GM19397 (cell line): ENCODE data around the gene SH3RF3.

Experiments used
- ATAC-seq: cut with Tn5 transposase; IDR thresholded peaks from one replicate; pipeline ENCODE4 v1.9.1; 2021; ENCODE audit warnings: mild to moderate bottlenecking, moderate library complexity; ENCODE audit not compliant: unreplicated experiment

Gene SH3RF3

DNA sequence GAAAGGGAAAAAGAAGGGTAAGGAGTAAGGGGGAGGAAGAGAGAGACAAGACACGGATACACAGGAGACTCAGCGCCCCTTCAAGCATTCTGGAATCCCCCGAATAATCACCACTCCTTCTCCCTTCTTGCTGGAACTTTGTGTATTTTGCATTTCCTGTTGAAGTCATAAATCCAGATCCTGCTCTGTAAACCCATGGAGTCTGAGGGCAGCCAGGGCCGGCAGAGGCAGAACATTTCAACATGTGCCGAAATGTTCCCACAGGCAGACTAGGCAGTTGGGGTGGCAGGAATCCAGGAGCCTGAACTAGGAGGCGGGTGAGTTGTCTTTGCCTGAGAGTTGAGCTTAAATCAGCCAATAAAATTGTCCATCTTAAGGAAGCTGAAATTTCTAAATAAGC lies 193.1 kb downstream of the SH3RF3 start:
- ATAC-seq: no peak

DNA sequence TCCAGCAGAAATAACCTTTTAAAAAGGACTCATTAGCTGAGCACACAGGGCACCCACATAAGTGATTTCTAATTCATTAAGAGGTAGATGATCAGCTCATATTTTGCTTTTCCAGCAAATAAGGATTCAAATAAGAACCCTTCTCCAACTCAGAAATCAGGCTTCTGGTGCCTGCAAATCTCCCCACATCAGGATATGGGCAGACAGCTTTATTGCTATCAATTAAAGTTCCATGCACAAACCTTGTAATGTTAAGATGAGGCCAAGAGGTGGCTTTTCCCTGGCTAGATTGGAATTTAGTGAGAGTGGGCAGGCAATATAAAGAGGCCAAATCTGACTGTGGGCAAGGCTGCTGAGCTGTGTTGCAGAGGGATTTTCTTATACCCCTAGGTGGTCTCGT lies 193.6 kb downstream of the SH3RF3 start:
- ATAC-seq: no peak

DNA sequence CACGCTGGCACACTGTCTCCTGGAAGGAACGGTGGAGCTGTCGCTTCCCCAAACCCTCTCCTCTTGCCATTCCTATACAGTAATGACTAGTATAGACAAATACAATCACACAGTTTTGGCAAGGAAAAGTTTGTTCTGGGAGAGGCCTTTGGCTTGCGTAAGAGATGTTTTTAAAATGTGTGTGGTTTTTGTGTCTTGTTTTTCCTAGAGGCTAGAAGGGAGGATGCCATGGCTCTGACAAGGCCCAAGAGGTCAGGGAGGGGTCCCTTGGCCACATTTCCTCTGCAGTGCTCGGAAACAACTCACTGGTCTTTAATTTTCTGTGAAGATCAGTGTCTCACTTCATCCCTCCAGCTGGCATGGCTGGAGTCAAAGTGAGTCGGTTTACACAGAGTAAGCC lies 195.9 kb downstream of the SH3RF3 start:
- ATAC-seq: no peak

DNA sequence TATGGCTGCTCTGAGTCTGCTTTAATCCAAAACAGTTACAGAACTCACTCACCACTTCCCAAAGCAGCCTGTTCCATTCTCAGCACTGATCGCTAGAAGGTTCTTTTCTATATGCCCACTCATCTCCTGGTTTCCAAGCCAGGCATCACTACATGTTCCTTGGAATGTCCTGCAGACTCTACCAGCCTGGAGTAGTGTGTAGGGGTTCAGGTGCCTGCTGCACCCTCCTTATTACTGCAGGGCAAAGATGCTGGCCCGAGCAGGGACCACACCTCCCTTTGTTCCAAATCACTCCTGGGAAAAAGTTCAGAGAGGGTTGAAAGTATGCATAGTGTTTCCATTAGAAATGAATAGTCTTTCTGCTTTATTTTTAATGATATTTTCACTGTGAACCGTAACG lies 196.6 kb downstream of the SH3RF3 start:
- no peak for ATAC-seq

DNA sequence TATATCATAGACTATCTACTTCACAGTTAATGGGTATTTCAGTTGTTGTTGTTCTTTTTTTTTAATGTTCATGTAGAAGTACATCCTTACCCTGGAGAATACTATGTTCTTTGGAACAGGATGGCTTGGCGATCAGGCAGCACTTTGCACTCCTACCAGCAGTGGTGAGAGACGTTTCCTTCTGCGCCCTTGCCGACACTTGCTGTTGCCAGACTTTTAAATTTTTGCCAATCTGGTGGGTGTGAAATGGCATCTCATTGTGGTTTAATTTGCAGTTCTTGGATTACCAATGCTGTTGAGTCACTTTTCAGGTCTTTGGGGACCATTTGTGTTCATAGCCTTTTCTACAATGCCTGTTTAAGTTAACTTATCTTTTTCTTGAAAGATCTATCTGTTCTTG lies 197.3 kb downstream of the SH3RF3 start:
- ATAC-seq: no peak

DNA sequence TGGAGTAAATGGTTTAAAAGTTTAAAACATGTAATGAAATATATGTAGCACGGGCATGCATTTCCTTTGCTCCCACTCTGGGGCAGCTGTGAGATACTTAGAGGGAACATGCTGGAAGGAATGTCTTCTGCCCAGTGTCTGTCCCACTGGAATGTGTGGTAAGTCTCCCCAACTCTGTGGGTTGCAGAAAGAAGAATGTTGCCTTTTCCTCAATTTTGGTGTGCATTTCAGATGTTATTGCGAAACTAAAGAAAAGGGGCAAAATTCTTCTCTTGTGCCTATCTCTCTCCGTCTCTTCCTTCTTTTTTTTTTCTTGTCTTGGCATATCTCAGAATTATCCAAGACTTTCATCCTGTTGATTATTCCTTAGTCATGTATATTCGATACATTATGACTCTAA lies 201.1 kb downstream of the SH3RF3 start:
- no peak for ATAC-seq

DNA sequence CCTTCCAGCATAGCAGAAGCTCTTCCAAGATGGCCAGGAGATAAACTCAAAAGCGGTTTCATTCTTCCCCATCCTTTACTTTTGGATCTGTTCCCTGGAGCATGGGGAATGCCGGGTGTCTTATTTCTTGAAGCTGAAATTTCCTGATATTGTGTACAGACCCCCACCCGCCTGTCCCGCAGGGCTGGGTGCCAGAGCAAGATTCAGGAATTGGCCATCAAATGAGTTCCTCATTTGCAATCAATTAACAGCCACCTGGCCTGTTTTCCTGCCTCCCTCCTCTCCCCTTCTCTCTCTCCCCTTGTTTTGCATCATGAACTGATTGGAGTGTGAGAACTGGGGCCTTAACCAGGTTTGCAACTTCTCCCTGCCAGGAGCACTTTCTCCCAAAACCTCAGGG lies 202.1 kb downstream of the SH3RF3 start:
- ATAC-seq: no peak

DNA sequence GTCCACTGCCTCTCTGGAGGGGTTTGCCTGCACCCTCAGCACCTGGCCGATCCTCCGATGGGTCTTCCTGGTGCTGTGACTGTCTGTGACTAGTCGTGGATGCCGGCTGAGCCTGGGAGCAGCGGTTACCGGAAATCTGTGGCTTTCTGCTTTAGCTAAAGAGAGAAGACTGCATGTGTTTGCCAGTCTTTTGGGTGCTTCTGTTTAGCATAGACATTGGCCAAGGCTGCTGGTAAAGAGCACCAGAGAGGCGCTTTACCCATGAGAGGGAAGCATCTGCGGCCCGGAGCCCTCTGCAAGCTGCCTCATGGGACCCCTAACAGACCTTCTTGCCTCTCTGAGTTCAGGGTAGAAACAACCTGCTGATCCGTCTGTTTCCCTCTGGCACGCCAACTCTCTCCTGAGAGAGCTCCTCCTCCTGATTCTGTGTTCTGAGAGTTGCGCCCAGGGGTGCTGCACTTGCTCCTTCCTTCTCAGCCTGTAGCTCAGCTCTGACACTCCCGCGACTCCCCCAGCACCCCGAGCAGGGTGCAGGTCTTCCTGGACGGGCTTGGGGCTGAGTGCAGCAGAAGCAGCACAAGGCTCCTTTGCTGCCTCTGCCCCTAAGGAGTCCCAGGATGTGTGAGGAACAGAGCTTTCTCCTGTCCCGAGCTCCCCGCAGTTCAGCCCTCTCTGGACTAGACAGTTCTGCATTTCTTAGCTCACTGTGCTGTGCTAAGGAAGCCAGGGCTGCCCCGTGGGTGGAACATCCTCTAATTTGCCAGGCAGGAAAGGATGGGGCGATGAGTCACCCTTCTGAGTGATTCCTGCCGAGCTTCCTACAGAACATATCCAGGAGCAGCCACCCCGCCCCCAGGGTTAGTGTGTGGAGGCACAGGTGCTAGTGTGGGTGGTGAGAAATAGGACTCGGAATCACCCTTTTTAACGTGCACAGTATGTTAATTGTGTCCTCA lies 203.2 kb downstream of the SH3RF3 start:
- ATAC-seq: peak; percentile 48

DNA sequence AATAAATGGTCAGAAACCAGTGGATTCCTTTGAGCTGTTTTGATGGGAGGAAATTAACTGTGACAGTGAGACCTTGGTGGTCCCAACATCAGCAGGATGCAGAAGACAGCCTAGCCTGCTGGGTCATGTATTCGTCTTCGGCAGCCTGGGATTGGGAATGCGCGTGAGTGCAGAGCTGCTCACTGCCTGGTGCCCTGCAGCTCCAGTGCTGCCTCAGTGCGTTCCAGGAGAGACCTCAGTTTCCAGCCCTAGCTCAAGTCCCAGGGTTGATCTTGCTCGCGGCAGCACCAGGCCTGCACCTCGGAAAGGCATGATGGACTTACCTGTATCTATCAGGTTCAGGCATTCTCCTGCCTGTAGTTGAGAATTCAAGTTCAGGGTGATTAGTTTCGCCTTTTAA lies 203.9 kb downstream of the SH3RF3 start:
- no peak for ATAC-seq

DNA sequence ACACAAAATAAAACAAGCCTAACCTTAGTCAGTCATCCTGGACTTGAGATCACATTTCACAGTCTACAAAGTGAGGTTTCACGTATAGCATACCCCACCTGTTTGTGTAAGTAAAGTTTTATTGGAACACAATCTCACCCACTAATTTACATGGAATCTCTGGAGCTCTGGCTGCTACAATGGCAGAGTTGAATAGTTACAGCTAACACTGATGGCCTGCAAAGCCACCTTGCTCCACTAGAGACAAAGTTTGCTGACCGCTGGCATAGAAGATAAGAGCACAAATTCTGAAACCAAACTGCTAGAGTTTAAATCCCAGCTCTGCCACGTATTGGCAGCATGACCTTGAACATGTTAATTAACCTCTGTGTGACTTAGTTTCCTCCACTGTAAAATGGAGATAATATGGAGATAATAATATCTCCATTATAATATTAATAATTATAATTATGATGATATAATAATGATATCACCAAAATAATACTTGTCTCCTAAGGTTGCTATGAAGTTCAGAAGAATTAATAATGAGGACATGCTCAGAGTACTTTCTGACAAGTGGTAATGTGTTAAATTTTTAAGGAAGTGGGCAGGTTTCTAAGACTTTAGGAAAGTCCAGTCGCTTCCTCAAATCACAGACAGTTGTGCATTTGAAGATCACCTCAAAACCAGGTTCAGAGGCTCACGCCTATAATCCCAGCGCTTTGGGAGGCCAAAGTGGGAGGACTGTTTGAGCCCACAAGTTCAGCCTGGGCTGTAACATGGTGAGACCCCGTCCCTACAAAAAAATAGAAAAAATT lies 204.6 kb downstream of the SH3RF3 start:
- ATAC-seq: no peak

DNA sequence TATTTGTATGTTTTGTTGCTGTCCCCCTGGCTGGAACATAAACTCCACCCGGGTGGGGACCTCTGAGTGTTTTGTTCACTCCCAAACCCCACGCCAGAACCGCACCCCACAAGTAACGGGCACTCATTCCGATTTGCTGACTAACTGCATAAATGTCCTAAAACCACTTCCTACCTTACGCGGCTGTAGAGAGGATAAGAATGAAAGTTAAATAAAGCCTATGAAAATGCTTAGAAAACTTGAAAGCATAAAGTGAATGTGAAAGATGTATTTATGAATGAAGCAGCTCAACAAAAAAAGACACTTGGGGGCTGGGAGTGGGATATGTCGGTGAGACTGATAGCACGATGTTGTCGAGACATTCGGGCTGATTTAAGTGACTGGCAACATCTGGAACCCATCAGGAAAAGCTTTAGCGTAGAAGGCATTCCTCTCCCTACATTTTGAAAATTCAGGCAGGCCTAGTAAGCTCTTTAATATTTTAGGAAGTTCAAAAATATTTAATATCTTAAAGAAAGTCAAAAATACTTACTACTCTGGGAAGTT lies 206.7 kb downstream of the SH3RF3 start:
- no peak for ATAC-seq

DNA sequence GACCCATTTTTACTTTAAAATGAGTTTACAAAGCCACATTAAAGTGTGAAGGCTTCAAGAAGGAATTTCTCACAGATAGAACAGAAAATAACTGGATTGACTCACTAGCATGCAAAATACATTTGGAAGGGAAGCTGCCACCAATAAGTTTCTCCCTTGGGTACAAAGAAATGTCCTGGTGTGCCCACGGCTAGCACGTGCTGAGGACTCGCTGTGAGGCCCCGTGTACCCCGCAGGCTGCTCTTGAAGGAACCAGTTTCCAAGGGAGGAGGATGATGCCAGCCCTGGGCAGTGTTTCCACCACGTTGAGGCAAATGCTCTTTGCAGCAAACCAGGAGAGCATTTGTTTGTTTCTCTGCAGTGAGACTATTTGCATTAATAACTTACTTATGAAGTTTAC lies 207.3 kb downstream of the SH3RF3 start:
- no peak for ATAC-seq

DNA sequence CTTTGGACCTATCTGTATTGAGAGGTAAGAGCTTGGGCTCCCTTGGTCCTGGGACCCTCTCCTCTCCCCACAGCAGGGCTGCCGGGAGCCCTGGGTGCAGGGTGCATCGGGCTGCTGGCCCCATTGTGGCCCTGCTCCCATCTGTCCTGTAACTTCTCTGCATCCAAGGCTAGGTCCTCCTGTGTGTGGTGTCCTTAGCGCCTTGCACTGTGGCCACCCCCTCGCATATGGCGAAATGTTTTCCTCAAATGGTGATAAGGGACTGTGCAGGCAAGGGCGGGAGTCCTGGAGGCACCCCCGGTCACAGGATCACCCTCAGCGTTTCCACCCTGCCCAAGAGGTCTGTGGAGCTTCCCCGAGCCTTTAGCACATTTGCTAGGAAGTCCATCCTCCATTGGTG lies 208.2 kb downstream of the SH3RF3 start:
- no peak for ATAC-seq

DNA sequence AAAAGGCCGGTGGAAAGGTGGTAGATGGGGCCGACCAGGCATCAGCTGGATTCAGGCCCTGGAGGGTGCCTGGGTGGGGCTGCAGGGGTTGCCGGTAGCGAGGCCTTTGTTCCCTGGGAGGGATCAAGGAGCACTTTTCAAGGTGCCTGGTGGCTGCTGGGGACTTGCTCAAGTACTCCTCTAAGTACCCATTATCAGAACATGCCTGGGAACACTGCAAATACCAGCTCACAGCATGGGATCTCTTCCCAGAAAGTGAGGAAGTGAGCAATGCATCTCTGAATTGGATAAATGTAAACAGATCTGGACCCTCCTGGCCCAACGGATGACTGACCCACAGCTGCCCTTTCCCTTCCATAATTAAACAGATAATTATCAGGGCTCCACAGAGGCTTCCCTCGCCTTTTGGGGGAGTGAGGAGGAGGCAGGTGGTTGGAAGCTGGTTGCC lies 210.5 kb downstream of the SH3RF3 start:
- no peak for ATAC-seq

DNA sequence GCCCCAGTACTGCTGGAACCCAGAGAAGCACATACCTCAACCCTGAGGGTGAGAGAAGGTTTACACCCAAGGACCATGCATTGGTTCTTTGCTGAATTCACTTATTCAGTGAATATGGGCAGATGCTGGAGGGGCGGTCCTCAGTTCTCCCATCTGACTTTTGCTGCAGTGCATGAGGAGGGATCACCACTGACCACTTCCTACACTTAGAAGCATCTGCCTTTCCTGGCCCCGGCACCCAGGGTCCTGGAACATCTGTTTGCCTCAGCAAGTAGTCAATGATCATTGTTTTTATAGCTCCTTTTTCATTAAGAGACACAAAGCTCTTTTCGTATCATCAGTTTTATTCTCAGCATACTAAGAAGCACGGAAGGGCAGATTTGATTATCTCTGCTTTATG lies 211.4 kb downstream of the SH3RF3 start:
- ATAC-seq: no peak

DNA sequence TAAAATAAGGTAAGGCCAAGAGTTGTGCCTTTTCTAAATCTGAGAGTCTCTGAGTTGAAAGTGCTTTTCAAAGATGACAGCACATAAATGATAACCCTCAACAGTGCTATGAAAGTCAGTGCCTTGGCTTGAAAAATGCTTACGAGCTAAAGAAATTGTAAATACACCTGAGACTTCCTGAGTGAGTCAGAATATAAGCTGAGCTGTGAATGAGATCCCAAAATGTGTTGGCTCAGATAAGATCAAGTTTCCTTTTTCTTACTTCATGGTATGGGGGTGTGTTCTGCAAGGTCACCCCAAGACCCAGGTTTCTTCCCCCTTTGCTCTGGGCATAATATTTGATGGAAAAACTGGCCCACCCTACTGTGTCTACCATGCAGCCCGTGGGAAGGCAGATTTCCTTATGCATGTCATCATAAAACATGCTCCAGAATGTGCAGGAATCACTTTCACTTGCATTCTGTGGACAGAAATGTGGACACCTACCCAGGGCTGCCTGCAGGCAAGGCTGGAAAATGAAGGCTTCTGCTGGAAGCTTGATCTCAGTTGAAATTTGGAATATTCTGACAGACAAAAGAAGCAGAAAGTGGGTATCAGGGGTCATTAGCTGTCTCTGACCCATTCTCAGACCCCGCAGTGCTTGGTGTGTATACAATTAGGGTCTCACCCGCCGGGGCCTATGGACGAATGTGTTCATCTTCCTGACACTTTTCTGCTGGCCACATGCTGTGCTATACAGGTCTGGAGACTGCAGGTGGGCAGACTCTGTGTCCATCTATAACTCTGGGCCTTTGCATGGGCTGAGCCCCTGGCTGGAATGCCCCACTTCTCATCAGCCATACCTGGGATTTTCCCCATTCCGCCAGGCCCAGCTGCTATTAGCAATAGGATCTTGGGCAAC lies 212.6 kb downstream of the SH3RF3 start:
- ATAC-seq: no peak

DNA sequence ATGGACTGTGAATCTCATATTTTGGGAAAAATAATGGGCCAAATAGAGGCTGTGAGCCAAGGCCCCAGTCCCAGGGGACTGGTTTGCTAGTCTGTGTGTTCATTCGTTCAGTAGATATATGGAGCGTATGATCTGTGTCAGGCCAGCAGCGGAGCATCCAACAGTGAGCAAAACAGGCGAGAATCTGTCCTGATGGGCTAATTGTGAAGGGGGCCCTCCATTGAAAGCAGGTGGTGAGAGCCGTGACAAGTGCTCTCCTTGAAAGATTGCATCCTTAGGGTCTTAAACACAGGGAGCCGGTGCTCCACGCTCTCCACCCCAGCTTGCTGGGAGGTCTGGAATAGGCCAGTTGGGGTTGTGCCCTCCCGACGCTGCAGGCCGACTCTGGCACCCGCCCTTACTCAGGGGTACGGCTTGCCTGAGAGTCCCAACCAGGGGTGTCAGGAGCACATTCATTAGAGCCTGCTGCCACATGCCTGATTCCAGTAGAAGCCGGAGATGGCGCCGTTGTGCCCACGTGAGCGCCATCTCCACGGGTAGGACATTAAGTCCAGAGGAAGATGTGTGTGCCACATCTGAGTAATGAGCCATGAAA lies 213.3 kb downstream of the SH3RF3 start:
- ATAC-seq: no peak

DNA sequence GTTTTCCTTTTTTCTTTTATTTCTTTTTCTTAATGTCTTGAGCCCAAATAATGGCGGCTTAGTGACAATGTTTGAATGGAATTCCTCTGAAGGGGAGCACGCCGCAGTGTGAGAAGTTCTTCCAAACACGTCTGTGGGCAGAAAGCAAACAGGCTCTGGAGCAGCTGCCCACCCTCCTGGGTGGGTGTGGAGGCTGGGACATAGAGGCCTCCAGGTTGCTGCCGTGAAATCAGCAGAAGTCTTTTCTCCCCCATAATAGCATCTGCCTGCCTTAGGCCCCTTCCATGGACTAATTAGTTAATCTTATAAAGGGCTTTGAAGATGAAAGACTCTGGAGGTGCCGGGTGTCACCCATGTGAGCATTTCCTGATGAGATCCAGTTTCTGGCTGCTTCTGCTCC lies 213.9 kb downstream of the SH3RF3 start:
- ATAC-seq: no peak

DNA sequence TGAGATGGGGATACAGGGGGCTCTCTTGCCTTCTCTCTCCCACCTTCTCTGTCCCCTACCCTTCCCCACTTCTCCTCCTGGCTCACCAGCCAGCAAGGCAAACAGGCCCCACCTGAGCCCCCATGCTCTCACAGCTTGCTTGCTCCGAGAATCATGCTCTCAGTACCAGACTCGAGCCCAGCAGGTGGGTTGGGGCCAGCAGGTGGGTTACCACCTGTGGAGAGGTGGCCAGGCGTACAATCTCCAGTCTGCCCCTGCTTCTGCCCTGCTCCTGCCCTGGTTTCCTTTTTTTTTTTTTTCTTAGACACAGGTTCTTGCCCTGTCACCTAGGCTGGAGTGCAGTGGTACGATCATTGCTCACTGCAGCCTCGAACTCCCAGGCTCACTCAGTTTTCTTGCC lies 214.5 kb downstream of the SH3RF3 start:
- ATAC-seq: no peak

DNA sequence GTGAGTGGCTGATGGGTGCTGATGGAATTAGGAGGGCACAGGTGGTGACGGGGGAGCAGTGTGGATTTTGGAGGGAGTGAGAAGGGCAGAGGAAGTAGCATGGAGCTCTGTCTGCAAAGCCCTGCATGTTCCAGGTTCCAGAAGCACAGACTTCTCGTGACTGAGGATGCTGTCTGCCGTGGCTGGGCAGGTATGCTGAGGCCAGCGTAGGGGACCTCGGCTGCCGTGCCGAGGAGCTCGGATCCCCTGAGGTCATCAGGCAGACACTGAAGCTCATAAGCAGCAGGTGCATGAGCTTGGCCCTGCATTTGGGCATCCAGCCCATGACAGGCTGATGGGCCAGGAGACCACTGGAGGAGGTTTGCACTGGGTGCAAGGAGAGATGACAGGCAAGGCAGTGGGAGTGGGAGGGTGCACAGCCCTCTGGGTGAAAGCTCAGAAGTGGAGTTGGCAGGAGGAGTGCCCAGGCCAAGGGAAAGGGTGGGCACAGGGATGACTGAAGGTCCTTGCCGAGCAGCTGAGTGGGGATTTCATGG lies 215.3 kb downstream of the SH3RF3 start:
- no peak for ATAC-seq
